PC-9 (cell line): Measurements from ENCODE around the gene BTBD19. TPM values are rescaled to one million over a fixed set of nuclear protein-coding genes. Genes with fewer than 3 reads are reported as not detected.
"Not testable (repeated sequence)": the region's sequence is repeated elsewhere in the genome, so short reads cannot be mapped to it uniquely, and the experiment has no call there.

ENCODE experiments used
- BruUV-seq: library from RNA; stranded (reverse); fragments of 400-500 nt; replicated peaks from 2 replicates; lab custom pipeline; 2021; lab: Mats Ljungman, UMichigan
- CTCF ChIA-PET: fragments of 300-600 bp; sonication (Branson Sonifier 250); formaldehyde crosslinking; loops from one replicate; lab custom pipeline; 2022; ENCODE audit warnings: antibody characterized with exemption; lab: Charles Lee
- POLR2A ChIA-PET: fragments of 300-600 bp; sonication (Branson Sonifier 250); formaldehyde crosslinking; loops from one replicate; lab custom pipeline; 2022; ENCODE audit warnings: antibody characterized with exemption; ENCODE audit not compliant: unreplicated experiment; lab: Charles Lee
- DNase-seq, 2 experiments: peaks; one replicate each; pipeline versions ENCODE4 v3.0.0 to v3.0.0-alpha.2; 2015 to 2022; ENCODE audit warnings: mixed read lengths in 1 of 2
- H2AFZ ChIP-seq: fragments of 200-600 bp; sonication (generic); 2 replicates; pipeline ENCODE4 v1.8.1; 2017; ENCODE audit warnings: antibody characterized with exemption
- H3F3A ChIP-seq: fragments of 200-600 bp; sonication (generic); 2 replicates; pipeline ENCODE4 v1.8.1; 2017; ENCODE audit warnings: antibody characterized with exemption, mild to moderate bottlenecking, low read depth; ENCODE audit not compliant: insufficient read depth
- H3K27ac ChIP-seq: fragments of 200-600 bp; sonication (generic); 2 replicates; pipeline ENCODE4 v1.6.1; 2016; ENCODE audit warnings: mixed run types
- H3K27me3 ChIP-seq: fragments of 200-600 bp; sonication (generic); 2 replicates; pipeline ENCODE4 v1.6.1; 2016; ENCODE audit warnings: low read depth, mixed run types; ENCODE audit not compliant: insufficient read depth
- H3K36me3 ChIP-seq: fragments of 200-600 bp; sonication (generic); 2 replicates; pipeline ENCODE4 v1.6.1; 2016; ENCODE audit warnings: low read depth, mixed run types
- H3K4me1 ChIP-seq: fragments of 200-600 bp; sonication (generic); replicated peaks from 2 replicates; pipeline ENCODE4 v1.6.1; 2016; ENCODE audit warnings: mixed run types; ENCODE audit not compliant: insufficient read depth
- H3K4me2 ChIP-seq: fragments of 200-600 bp; sonication (generic); 2 replicates; pipeline ENCODE4 v1.6.1; 2017; ENCODE audit warnings: mixed run types
- H3K4me3 ChIP-seq: fragments of 200-600 bp; sonication (generic); 2 replicates; pipeline ENCODE4 v1.6.1; 2016; ENCODE audit warnings: mixed run types
- H3K79me2 ChIP-seq: fragments of 200-600 bp; sonication (generic); 2 replicates; pipeline ENCODE4 v1.6.1; 2017; ENCODE audit warnings: low read depth, mixed run types
- H3K9me2 ChIP-seq: fragments of 200-600 bp; sonication (generic); 2 replicates; pipeline ENCODE4 v1.8.1; 2017; ENCODE audit warnings: mild to moderate bottlenecking; ENCODE audit not compliant: insufficient read depth
- H3K9me3 ChIP-seq: fragments of 200-600 bp; sonication (generic); 2 replicates; pipeline ENCODE4 v1.8.1; 2016; ENCODE audit warnings: low read depth; ENCODE audit not compliant: insufficient read depth
- H4K20me1 ChIP-seq: fragments of 200-600 bp; sonication (generic); 2 replicates; pipeline ENCODE4 v1.8.1; 2017; ENCODE audit not compliant: insufficient read depth
- CTCF ChIP-seq: fragments of 200-600 bp; sonication (generic); conservative IDR thresholded peaks from 2 replicates; pipeline ENCODE4 v1.6.1; 2017; ENCODE audit warnings: mixed run types, antibody characterized with exemption, mild to moderate bottlenecking, moderate library complexity
- EZH2 ChIP-seq: fragments of 200-600 bp; sonication (generic); IDR thresholded peaks from 2 replicates; pipeline ENCODE4 v1.8.0; 2017; ENCODE audit warnings: antibody characterized with exemption, low read depth
- intact Hi-C: fragments of 100-400 bp; cut with micrococcal nuclease; formaldehyde crosslinking; loops from one replicate; pipeline ENCODE4 v1.10.0; 2022; ENCODE audit not compliant: unreplicated experiment
- total RNA-seq: library from RNA; stranded (reverse); gene quantifications from 2 replicates; pipeline ENCODE4 v1.2.3, GENCODE V29; 2021

The BTBD19 gene
- total RNA-seq, 1 experiment from 2014 or later, result 6.2 TPM

GRCh38 chr1:44812822-44813543 lies 4.7 kb downstream of the BTBD19 start:
- Histone ChIP-seq H3K9me2 (no peaks in the 10 kb centered on the region), H3K79me2 (no peaks in the 10 kb centered on the region; the same call in 1 of the 2 replicates), H3K4me1 (peaks cover 58% of the 10 kb centered on the region), H3K27ac (no peak overlapping the region), H4K20me1 (no peaks in the 10 kb centered on the region), H2AFZ (no peak overlapping the region), H3K4me2 (no peak overlapping the region), H3K36me3 (no peaks in the 10 kb centered on the region), H3K9me3 (no peaks in the 10 kb centered on the region), H3F3A (peaks cover 56% of the 10 kb centered on the region), H3K4me3 (no peak overlapping the region), H3K27me3 (no peaks in the 10 kb centered on the region)
- POLR2A ChIA-PET, result interaction anchor here (0.7 kb wide), 1 partner anchor 205 kb away, joined by 6 read pairs; no protein-coding TSS in a partner anchor
- BruUV-seq, result no TSS peak
- DNase-seq, result no peak
- intact Hi-C loops, result no loop called here
- CTCF ChIA-PET, result no interaction called here
- TF ChIP-seq EZH2 (no peak), CTCF (no peak)

- H3F3A ChIP-seq, result peaks cover 43% of the 10 kb centered on the region
- POLR2A ChIA-PET, result interaction anchor here (0.6 kb wide), 1 partner anchor 75 kb away, joined by 12 read pairs; no protein-coding TSS in a partner anchor
- intact Hi-C loops, H2AFZ ChIP-seq, H3K9me3 ChIP-seq, H3K4me3 ChIP-seq, H3K79me2 ChIP-seq, CTCF ChIA-PET, H4K20me1 ChIP-seq, H3K36me3 ChIP-seq, DNase-seq, H3K9me2 ChIP-seq, H3K27me3 ChIP-seq, BruUV-seq: not testable (repeated sequence)
- H3K4me1 ChIP-seq, result peaks cover 44% of the 10 kb centered on the region
- 0 out of 2 replicates have a peak overlapping the region, but pooled peaks have one; percentile 44 for H3K4me2 ChIP-seq
- H3K27ac ChIP-seq, result peak overlapping the region; percentile 52; the same call in 1 of the 2 replicates
These were observed 7.6 kb downstream of the BTBD19 start for GRCh38 chr1:44815926-44816325.

GRCh38 chr1:44817307-44817706 lies 9.0 kb downstream of the BTBD19 start:
- H3K79me2 ChIP-seq, result no peaks in the 10 kb centered on the region
- no peak for DNase-seq
- POLR2A ChIA-PET, result interaction anchor here (0.6 kb wide), 2 partner anchors 19 to 1574 kb away, joined by 5 to 9 read pairs; no protein-coding TSS in a partner anchor
- peaks cover 42% of the 10 kb centered on the region for H3F3A ChIP-seq
- BruUV-seq, result no TSS peak
- no peak overlapping the region for H2AFZ ChIP-seq
- H3K4me1 ChIP-seq, result peaks cover 31% of the 10 kb centered on the region
- TF ChIP-seq CTCF (no peak), EZH2 (no peak)
- intact Hi-C loops, result no loop called here
- H4K20me1 ChIP-seq, result no peaks in the 10 kb centered on the region
- no peak overlapping the region for H3K4me3 ChIP-seq
- H3K36me3 ChIP-seq, result no peaks in the 10 kb centered on the region
- no peak overlapping the region for H3K27ac ChIP-seq
- CTCF ChIA-PET, result no interaction called here
- no peaks in the 10 kb centered on the region for H3K9me2 ChIP-seq
- no peak overlapping the region for H3K4me2 ChIP-seq
- no peaks in the 10 kb centered on the region for H3K27me3 ChIP-seq
- H3K9me3 ChIP-seq, result no peaks in the 10 kb centered on the region
